ENCODE data around the gene SIVA1. TPM values are rescaled to one million over a fixed set of nuclear protein-coding genes. Genes with fewer than 3 reads are reported as not detected.
A peak's percentile ranks its signal among the peaks of the same experiment; 100 is the strongest.

Gene SIVA1, protein sequence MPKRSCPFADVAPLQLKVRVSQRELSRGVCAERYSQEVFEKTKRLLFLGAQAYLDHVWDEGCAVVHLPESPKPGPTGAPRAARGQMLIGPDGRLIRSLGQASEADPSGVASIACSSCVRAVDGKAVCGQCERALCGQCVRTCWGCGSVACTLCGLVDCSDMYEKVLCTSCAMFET
- 30.5 TPM for total RNA-seq (ENCODE audit: unreplicated experiment)
- long read RNA-seq, transcript SIVA1-201 (4 exons, 802 nt) = major isoform, 24 of 29 reads
- long read RNA-seq, partial matches to known transcripts = 0 of 29 reads
- long read RNA-seq, other reads (novel, unspliced or antisense) = 3 of 29 reads

DNA sequence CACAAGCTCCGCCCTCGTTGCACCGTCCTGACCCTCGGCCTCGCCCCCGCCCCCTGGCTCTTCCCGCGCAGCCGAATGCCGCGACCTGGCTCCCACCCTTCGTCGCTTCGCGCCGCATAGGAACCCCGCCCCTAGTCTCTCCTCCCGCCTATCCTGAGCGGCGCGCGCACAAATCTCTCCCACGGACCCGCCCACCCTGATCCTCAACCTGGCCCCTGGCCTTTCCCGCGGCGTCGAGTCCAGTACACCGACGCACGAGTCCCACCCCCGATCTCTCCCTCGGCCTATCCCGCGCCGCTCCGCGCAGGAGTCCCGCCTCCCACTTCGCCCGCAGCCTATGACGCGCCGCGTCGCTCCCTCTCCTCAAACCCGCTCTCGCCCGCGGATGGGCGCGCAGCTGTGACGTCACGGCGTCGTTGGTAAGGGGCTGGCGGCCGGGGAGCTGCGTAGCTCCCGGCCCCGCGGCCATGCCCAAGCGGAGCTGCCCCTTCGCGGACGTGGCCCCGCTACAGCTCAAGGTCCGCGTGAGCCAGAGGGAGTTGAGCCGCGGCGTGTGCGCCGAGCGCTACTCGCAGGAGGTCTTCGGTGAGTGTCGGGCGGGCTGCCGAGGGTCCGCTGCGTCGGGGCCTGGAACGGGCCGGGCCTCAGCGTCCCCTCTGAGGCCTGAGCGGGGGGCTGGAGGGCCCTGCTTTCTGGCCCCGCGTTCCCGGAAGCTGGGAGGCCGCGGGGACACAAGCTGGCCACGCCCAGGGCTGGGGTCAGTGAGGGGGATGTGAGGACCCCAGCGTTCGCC lies at the start of gene SIVA1:
SIVA1 (plus strand) TSS at position 413 of the 793 bp plus-strand sequence; CDS start at position 468, 55 bp downstream.
- H3K36me3 Mint-ChIP-seq (ENCODE audit: unreplicated experiment) = no peaks in the 10 kb centered on the region
- peaks cover 13% of the 10 kb centered on the region for H3K4me1 Mint-ChIP-seq (ENCODE audit: low read depth, unreplicated experiment)
- TF ChIP-seq, protein P1, sequence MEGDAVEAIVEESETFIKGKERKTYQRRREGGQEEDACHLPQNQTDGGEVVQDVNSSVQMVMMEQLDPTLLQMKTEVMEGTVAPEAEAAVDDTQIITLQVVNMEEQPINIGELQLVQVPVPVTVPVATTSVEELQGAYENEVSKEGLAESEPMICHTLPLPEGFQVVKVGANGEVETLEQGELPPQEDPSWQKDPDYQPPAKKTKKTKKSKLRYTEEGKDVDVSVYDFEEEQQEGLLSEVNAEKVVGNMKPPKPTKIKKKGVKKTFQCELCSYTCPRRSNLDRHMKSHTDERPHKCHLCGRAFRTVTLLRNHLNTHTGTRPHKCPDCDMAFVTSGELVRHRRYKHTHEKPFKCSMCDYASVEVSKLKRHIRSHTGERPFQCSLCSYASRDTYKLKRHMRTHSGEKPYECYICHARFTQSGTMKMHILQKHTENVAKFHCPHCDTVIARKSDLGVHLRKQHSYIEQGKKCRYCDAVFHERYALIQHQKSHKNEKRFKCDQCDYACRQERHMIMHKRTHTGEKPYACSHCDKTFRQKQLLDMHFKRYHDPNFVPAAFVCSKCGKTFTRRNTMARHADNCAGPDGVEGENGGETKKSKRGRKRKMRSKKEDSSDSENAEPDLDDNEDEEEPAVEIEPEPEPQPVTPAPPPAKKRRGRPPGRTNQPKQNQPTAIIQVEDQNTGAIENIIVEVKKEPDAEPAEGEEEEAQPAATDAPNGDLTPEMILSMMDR (IDR thresholded peaks at IDR 0.05; ENCODE audit: partially characterized antibody, unreplicated experiment) = no peak
- H3K27ac Mint-ChIP-seq (ENCODE audit: unreplicated experiment) = peak within 1 kb of the TSS; percentile 79
- DNase-seq = peak; percentile 100
- peak within 1 kb of the TSS; percentile 91 for H3K4me3 Mint-ChIP-seq (ENCODE audit: unreplicated experiment)
- H3K9me3 Mint-ChIP-seq (ENCODE audit: unreplicated experiment) = peaks cover 8% of the 10 kb centered on the region
- H3K27me3 Mint-ChIP-seq (ENCODE audit: unreplicated experiment) = peaks cover 15% of the 10 kb centered on the region

DNA sequence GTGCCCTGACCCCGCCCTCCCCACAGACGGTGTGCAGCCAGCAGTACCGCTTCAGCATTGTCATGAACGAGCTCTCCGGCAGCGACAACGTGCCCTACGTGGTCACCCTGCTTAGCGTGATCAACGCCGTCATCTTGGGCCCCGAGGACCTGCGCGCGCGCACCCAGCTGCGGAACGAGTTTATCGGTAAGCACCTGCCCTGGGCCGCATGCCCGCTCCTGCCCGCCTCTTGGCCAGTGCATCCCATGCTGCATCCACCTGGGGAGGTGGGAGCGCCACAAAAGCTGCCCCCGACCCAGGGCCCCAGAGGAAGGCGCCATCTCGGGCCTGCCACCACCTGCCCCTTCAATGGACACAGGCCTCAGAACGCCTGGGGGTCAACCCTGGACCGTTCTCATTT lies 49.7 kb upstream of the SIVA1 start:
- DNase-seq = no peak
- H3K36me3 Mint-ChIP-seq (ENCODE audit: unreplicated experiment) = no peaks in the 10 kb centered on the region
- TF ChIP-seq, protein P1 (IDR thresholded peaks at IDR 0.05; ENCODE audit: partially characterized antibody, unreplicated experiment) = no peak
- no peak overlapping the region for H3K27ac Mint-ChIP-seq (ENCODE audit: unreplicated experiment)
- no peaks in the 10 kb centered on the region for H3K4me1 Mint-ChIP-seq (ENCODE audit: low read depth, unreplicated experiment)
- H3K4me3 Mint-ChIP-seq (ENCODE audit: unreplicated experiment) = no peak overlapping the region
- H3K27me3 Mint-ChIP-seq (ENCODE audit: unreplicated experiment) = peaks cover 5% of the 10 kb centered on the region
- H3K9me3 Mint-ChIP-seq (ENCODE audit: unreplicated experiment) = peaks cover 2% of the 10 kb centered on the region

DNA sequence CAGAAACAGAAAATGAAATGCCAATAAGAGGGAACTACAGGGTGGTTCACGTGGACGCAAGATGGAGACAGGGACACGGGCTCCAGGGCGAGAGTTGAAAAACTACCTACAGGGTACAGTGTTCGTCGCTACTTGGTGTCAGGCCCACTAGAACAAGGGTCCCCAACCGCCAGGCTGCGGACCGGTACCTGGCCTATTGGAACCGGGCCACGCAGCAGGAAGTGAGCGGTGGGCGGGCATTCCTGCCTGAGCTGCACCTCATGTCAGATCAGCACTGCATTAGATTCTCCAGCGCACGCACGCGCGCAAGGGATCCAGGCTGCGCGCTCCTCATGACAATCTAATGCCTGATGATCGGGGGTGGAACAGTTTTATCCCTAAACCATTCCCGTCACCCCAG lies 48.7 kb upstream of the SIVA1 start:
- Mint-ChIP-seq H3K4me1 (ENCODE audit: low read depth, unreplicated experiment) (no peaks in the 10 kb centered on the region), H3K27ac (ENCODE audit: unreplicated experiment) (no peak overlapping the region), H3K27me3 (ENCODE audit: unreplicated experiment) (peaks cover 3% of the 10 kb centered on the region), H3K9me3 (ENCODE audit: unreplicated experiment) (peaks cover 2% of the 10 kb centered on the region), H3K36me3 (ENCODE audit: unreplicated experiment) (no peaks in the 10 kb centered on the region), H3K4me3 (ENCODE audit: unreplicated experiment) (no peak overlapping the region)
- DNase-seq = no peak
- TF ChIP-seq, protein P1 (IDR thresholded peaks at IDR 0.05; ENCODE audit: partially characterized antibody, unreplicated experiment) = no peak

DNA sequence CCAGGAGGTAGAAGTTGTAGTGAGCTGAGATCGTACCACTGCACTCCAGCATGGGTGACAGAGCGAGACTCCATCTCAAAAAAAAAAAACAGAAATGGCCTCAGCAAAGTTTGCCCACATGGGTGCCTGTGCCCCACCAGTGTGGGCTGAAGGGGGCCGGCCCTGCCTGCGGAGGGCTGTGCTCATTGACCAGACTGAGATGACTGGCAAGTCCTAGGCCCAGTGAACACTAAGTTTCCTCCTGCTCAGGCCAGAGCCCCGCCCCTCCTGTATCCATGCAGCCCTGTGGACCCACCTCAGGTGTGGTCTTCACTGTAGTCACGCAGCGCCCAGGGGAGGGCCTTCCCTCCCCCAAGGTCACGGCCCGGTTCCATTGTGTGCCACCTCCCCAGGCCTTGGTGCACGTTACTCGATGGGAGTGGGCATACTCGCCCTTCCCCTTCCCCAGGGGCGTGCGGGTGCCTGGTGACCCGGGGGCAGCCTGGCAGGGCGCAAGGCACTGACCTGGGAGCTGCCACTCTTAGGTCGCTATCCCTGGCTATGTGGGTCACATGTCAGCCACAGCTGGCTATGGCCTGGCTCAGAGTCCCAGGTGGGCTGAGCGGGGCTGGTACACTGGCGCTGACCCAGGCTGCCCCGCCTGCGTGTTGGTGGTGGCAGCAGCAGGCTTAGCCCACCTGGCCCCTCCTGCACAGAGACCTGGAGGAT lies 47.5 kb upstream of the SIVA1 start:
- Mint-ChIP-seq H3K27me3 (ENCODE audit: unreplicated experiment) (peaks cover 3% of the 10 kb centered on the region), H3K27ac (ENCODE audit: unreplicated experiment) (no peak overlapping the region), H3K36me3 (ENCODE audit: unreplicated experiment) (no peaks in the 10 kb centered on the region), H3K4me3 (ENCODE audit: unreplicated experiment) (no peak overlapping the region), H3K4me1 (ENCODE audit: low read depth, unreplicated experiment) (no peaks in the 10 kb centered on the region), H3K9me3 (ENCODE audit: unreplicated experiment) (peaks cover 4% of the 10 kb centered on the region)
- TF ChIP-seq, protein P1 (IDR thresholded peaks at IDR 0.05; ENCODE audit: partially characterized antibody, unreplicated experiment) = no peak
- no peak for DNase-seq
